Measurements from ENCODE around the gene DDX10.

DDX10 gene

DNA sequence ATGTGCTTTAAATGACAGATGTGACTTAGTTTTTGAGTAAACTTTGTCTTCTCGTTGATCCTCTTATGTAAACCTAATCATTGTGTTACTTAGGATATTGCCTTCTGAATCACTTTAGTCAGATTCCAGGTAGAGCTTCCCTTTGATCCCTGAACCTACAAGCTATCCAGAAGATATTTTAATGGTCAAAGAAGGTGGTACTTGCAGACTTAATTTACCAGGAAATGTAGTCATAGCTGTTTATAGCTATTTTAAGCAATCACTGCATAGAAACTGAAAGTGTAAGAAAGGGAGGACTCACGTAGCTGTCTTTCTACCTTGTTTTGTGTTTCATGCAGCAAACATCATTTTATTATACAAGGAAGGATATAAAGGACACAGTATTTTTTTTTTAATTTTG, 189.5 kb downstream of the DDX10 start:
- H3K36me3 ChIP-seq (ENCODE audit: control insufficient read depth, insufficient read depth, low read length): no peaks in the 10 kb centered on the region
- H3K4me3 ChIP-seq (ENCODE audit: insufficient read depth, low read depth, low read length, poor library complexity, severe bottlenecking): peak overlapping the region; percentile 18
- H3K9me3 ChIP-seq (ENCODE audit: control insufficient read depth, low read length): no peaks in the 10 kb centered on the region
- H3K27ac ChIP-seq (ENCODE audit: insufficient read depth, low read length, poor library complexity, severe bottlenecking): no peak overlapping the region
- no peaks in the 10 kb centered on the region for H3K4me1 ChIP-seq (ENCODE audit: control insufficient read depth, insufficient read depth, low read length, poor library complexity, severe bottlenecking)
- no peaks in the 10 kb centered on the region for H3K27me3 ChIP-seq (replicated peaks; ENCODE audit: control insufficient read depth, insufficient read depth, low read length, poor library complexity, severe bottlenecking)
- no peak for DNase-seq

DNA sequence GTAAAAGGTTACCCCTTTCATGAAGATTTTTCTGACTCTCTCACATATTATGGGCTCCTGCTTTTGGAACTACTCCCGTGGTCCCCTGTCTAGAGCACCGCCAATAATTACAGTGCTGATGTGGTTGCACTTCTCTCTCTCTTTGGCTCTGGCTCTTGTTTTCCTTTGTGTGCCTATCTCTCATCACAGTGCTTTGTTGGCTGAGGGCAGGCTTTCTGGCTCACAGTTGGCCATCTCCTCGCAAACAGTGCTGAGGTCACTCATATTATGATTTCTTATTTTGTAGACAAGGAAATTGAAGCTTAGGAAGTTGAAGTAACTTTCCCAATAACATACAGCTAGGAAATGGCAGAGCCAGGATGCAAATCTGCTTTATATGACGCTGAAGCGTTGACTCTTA, 192.5 kb downstream of the DDX10 start:
- DNase-seq: no peak
- Histone ChIP-seq H3K4me1 (ENCODE audit: control insufficient read depth, insufficient read depth, low read length, poor library complexity, severe bottlenecking) (no peaks in the 10 kb centered on the region), H3K27me3 (replicated peaks; ENCODE audit: control insufficient read depth, insufficient read depth, low read length, poor library complexity, severe bottlenecking) (no peaks in the 10 kb centered on the region), H3K36me3 (ENCODE audit: control insufficient read depth, insufficient read depth, low read length) (no peaks in the 10 kb centered on the region), H3K4me3 (ENCODE audit: insufficient read depth, low read depth, low read length, poor library complexity, severe bottlenecking) (no peak overlapping the region), H3K27ac (ENCODE audit: insufficient read depth, low read length, poor library complexity, severe bottlenecking) (no peak overlapping the region), H3K9me3 (ENCODE audit: control insufficient read depth, low read length) (no peaks in the 10 kb centered on the region)

DNA sequence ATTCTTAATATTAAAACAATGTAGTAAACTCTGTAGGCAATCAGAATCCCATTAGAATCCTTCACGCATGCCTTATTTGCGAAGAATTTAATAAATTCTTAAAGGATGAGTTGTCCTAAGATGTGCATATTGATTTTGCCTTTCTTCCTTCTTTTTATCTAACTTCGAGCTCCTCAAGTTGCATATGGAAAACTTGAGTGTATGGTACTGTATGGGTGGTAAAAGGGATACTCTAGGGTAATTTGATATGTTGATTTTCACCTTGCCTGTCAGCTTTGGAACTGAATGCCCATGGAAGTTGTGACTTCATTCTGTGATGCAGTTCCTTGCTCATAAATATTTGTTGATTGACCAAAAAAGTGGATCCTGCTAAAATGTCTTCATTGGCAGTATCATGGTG, 193.8 kb downstream of the DDX10 start:
- Histone ChIP-seq H3K9me3 (ENCODE audit: control insufficient read depth, low read length) (no peaks in the 10 kb centered on the region), H3K27me3 (replicated peaks; ENCODE audit: control insufficient read depth, insufficient read depth, low read length, poor library complexity, severe bottlenecking) (no peaks in the 10 kb centered on the region), H3K27ac (ENCODE audit: insufficient read depth, low read length, poor library complexity, severe bottlenecking) (no peak overlapping the region), H3K4me1 (ENCODE audit: control insufficient read depth, insufficient read depth, low read length, poor library complexity, severe bottlenecking) (no peaks in the 10 kb centered on the region), H3K36me3 (ENCODE audit: control insufficient read depth, insufficient read depth, low read length) (no peaks in the 10 kb centered on the region), H3K4me3 (ENCODE audit: insufficient read depth, low read depth, low read length, poor library complexity, severe bottlenecking) (no peak overlapping the region)
- no peak for DNase-seq

DNA sequence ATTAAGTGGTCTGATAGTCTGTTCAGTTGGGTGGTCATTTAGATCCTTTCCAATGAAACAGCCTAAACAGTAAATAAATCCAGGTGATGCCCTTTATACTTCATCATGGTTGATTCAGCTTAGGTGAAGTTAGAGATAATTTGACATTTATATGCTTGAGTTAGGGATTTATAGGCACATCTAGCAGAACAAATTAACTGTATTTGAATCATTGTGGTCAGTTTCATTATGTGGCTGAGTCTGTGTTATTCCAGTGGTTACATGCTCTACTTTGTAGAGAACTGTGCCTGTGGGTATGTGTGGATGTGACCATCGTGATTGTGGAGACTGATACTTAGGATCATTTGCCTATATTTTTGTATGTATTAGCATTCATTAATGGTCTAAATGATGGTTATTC, 194.6 kb downstream of the DDX10 start:
- DNase-seq: no peak
- Histone ChIP-seq H3K9me3 (ENCODE audit: control insufficient read depth, low read length) (no peaks in the 10 kb centered on the region), H3K4me1 (ENCODE audit: control insufficient read depth, insufficient read depth, low read length, poor library complexity, severe bottlenecking) (no peaks in the 10 kb centered on the region), H3K27me3 (replicated peaks; ENCODE audit: control insufficient read depth, insufficient read depth, low read length, poor library complexity, severe bottlenecking) (no peaks in the 10 kb centered on the region), H3K4me3 (ENCODE audit: insufficient read depth, low read depth, low read length, poor library complexity, severe bottlenecking) (no peak overlapping the region), H3K27ac (ENCODE audit: insufficient read depth, low read length, poor library complexity, severe bottlenecking) (no peak overlapping the region), H3K36me3 (ENCODE audit: control insufficient read depth, insufficient read depth, low read length) (no peaks in the 10 kb centered on the region)

DNA sequence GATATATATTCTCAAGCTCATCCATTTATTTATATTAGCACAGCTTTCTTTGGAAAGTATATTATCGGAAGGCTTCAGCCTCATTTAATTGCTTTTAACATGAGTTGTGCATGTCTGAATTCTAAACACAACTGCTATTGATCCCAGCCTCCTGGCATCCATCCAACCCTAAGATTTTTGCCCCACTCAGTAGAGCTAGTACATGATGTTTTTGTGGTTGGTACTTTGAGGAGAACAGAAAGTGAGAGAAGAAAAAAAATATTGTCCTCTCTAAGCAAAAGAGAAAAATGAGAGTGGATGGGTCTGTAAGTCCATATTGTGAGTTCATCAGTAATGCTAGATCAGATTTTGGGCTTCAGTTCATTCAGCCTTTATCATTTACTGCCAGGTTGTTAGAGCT, 198.7 kb downstream of the DDX10 start:
- Histone ChIP-seq H3K27me3 (replicated peaks; ENCODE audit: control insufficient read depth, insufficient read depth, low read length, poor library complexity, severe bottlenecking) (no peaks in the 10 kb centered on the region), H3K4me3 (ENCODE audit: insufficient read depth, low read depth, low read length, poor library complexity, severe bottlenecking) (no peak overlapping the region), H3K4me1 (ENCODE audit: control insufficient read depth, insufficient read depth, low read length, poor library complexity, severe bottlenecking) (no peaks in the 10 kb centered on the region), H3K27ac (ENCODE audit: insufficient read depth, low read length, poor library complexity, severe bottlenecking) (no peak overlapping the region), H3K9me3 (ENCODE audit: control insufficient read depth, low read length) (no peaks in the 10 kb centered on the region), H3K36me3 (ENCODE audit: control insufficient read depth, insufficient read depth, low read length) (no peaks in the 10 kb centered on the region)
- DNase-seq: no peak

DNA sequence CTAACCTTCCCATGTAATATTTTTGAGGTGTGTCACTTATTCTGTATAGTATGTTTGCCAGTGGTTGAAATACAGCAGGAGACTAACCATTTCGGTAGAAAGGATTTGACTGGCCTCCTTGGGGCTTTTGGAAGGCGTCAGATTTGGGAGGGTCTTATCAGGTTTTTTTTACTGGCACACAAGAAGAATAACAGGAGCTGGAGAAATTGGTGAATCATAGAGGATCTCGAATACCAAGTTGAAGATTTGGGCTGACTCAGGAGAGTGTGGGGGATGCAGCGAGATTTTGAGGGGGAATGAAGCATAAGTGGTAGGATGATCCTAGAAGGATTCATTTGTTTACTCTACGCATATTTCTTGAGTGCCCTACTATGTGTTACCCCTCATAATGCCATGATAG, 200.5 kb downstream of the DDX10 start:
- Histone ChIP-seq H3K4me3 (ENCODE audit: insufficient read depth, low read depth, low read length, poor library complexity, severe bottlenecking) (no peak overlapping the region), H3K4me1 (ENCODE audit: control insufficient read depth, insufficient read depth, low read length, poor library complexity, severe bottlenecking) (no peaks in the 10 kb centered on the region), H3K36me3 (ENCODE audit: control insufficient read depth, insufficient read depth, low read length) (no peaks in the 10 kb centered on the region), H3K9me3 (ENCODE audit: control insufficient read depth, low read length) (no peaks in the 10 kb centered on the region), H3K27me3 (replicated peaks; ENCODE audit: control insufficient read depth, insufficient read depth, low read length, poor library complexity, severe bottlenecking) (no peaks in the 10 kb centered on the region), H3K27ac (ENCODE audit: insufficient read depth, low read length, poor library complexity, severe bottlenecking) (no peak overlapping the region)
- DNase-seq: no peak

DNA sequence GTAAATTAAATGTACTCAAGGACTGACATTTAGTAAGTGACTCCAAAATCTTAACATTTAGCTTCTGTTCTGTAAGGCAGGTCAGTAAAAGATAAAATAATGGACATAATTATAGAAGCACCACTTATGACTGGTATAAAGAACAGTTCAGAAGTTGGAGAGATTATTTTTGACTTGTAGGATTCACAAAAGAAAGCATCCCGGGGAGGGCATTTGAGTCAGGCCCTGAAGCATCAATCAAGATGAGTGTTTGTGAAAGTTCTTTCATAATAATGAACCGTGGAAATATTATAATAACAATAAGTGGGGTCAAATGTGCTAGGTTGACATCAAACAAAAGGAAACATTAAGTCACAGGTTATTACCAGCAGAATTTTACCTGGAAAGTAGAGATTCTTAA, 201.9 kb downstream of the DDX10 start:
- Histone ChIP-seq H3K27ac (ENCODE audit: insufficient read depth, low read length, poor library complexity, severe bottlenecking) (no peak overlapping the region), H3K36me3 (ENCODE audit: control insufficient read depth, insufficient read depth, low read length) (no peaks in the 10 kb centered on the region), H3K9me3 (ENCODE audit: control insufficient read depth, low read length) (no peaks in the 10 kb centered on the region), H3K4me1 (ENCODE audit: control insufficient read depth, insufficient read depth, low read length, poor library complexity, severe bottlenecking) (no peaks in the 10 kb centered on the region), H3K4me3 (ENCODE audit: insufficient read depth, low read depth, low read length, poor library complexity, severe bottlenecking) (no peak overlapping the region), H3K27me3 (replicated peaks; ENCODE audit: control insufficient read depth, insufficient read depth, low read length, poor library complexity, severe bottlenecking) (no peaks in the 10 kb centered on the region)
- DNase-seq: no peak

DNA sequence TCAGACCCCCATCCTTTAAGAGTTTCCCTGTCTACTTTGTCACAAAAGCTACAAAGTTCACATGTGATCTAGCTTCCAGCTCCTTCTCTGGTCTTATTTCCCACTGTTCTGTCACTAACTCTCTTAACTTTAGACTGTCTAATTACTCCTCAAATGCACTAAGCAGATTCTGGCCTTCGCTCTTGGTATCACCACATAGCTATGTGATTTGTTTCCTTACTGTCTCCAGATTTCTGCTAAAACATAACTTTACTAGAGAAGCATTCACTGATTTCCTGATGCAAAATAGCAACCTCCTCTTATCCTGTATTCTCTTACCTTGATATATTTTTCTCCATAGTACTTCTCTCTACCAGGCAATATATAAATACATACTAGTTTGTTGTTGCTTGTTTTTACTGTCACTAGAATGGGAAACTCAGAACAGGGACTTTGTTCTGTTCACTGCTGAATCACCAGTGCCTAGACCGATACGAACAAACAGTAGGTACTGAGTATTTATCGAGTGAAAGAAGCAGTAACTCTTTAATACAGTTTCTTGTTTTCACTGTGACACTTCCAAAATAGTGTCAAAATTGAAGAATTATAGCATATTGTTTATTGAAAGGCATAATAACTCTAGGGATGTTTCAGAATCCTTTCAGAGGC, 205.6 kb downstream of the DDX10 start:
- DNase-seq: no peak
- H3K9me3 ChIP-seq (ENCODE audit: control insufficient read depth, low read length): no peaks in the 10 kb centered on the region
- H3K4me3 ChIP-seq (ENCODE audit: insufficient read depth, low read depth, low read length, poor library complexity, severe bottlenecking): no peak overlapping the region
- no peak overlapping the region for H3K27ac ChIP-seq (ENCODE audit: insufficient read depth, low read length, poor library complexity, severe bottlenecking)
- no peaks in the 10 kb centered on the region for H3K27me3 ChIP-seq (replicated peaks; ENCODE audit: control insufficient read depth, insufficient read depth, low read length, poor library complexity, severe bottlenecking)
- H3K4me1 ChIP-seq (ENCODE audit: control insufficient read depth, insufficient read depth, low read length, poor library complexity, severe bottlenecking): no peaks in the 10 kb centered on the region
- no peaks in the 10 kb centered on the region for H3K36me3 ChIP-seq (ENCODE audit: control insufficient read depth, insufficient read depth, low read length)

DNA sequence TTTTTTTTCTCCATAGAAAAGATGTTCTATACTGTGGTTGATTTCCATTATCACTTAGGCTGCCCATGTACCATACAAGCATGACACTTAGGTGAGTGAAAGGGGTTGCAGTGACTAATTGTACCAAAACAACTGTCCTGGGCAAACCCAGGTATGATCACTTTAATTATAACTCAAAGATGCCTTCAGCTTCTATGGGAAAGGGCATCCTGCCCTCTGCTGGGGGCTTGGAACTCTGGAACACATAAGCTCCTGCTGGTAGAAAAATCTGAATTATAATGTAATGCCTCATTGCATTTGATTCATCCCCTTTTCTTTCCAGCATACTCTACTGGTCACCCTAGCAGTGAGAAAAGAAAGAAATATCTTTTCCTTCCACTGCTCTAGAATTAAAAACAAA, 206.3 kb downstream of the DDX10 start:
- no peak for DNase-seq
- Histone ChIP-seq H3K27ac (ENCODE audit: insufficient read depth, low read length, poor library complexity, severe bottlenecking) (no peak overlapping the region), H3K36me3 (ENCODE audit: control insufficient read depth, insufficient read depth, low read length) (no peaks in the 10 kb centered on the region), H3K4me3 (ENCODE audit: insufficient read depth, low read depth, low read length, poor library complexity, severe bottlenecking) (no peak overlapping the region), H3K4me1 (ENCODE audit: control insufficient read depth, insufficient read depth, low read length, poor library complexity, severe bottlenecking) (no peaks in the 10 kb centered on the region), H3K27me3 (replicated peaks; ENCODE audit: control insufficient read depth, insufficient read depth, low read length, poor library complexity, severe bottlenecking) (no peaks in the 10 kb centered on the region), H3K9me3 (ENCODE audit: control insufficient read depth, low read length) (no peaks in the 10 kb centered on the region)

DNA sequence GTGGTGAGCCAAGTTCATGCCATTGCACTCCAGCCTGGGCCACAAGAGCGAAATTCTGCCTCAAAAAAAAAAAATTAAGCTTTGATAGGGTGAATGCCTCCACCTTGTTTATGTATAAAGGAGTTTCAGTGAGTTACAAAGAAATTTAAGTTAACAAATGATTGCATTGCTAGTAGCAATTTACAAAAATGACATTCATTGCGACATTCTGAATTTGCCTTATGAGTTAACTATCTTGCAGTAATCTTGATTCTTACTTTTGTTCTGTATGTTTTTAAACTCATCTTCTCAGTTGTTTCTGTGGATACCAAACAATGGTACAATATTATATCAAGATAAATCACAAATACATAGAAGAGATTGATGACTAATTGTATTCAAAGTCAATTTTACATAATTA, 207.0 kb downstream of the DDX10 start:
- Histone ChIP-seq H3K27me3 (replicated peaks; ENCODE audit: control insufficient read depth, insufficient read depth, low read length, poor library complexity, severe bottlenecking) (no peaks in the 10 kb centered on the region), H3K4me1 (ENCODE audit: control insufficient read depth, insufficient read depth, low read length, poor library complexity, severe bottlenecking) (no peaks in the 10 kb centered on the region), H3K27ac (ENCODE audit: insufficient read depth, low read length, poor library complexity, severe bottlenecking) (no peak overlapping the region), H3K9me3 (ENCODE audit: control insufficient read depth, low read length) (no peaks in the 10 kb centered on the region), H3K36me3 (ENCODE audit: control insufficient read depth, insufficient read depth, low read length) (no peaks in the 10 kb centered on the region), H3K4me3 (ENCODE audit: insufficient read depth, low read depth, low read length, poor library complexity, severe bottlenecking) (no peak overlapping the region)
- no peak for DNase-seq

All from effector memory CD4-positive, alpha-beta T cell (primary cell).